Stomach (tissue), 4 donors: ENCODE measurements around the gene TTC17.

Source experiments
- EP300 ChIP-seq: sonication (generic); formaldehyde crosslinking; IDR thresholded peaks from one replicate; pipeline ENCODE4 v1.6.1; 2017; ENCODE audit warnings: antibody characterized with exemption
- TF ChIP-seq, protein P1 (sequence below), 7 experiments: fragments of 450-650 bp in 4 of 7; fragments of 200-600 bp in 3 of 7; sonication (generic) in 3 of 7; IDR thresholded peaks; one replicate each; pipeline ENCODE4 v1.5.1; 2016 to 2019; ENCODE audit warnings: antibody characterized with exemption in 7 of 7, control low read depth in 2 of 7, mild to moderate bottlenecking in 1 of 7

DNA sequence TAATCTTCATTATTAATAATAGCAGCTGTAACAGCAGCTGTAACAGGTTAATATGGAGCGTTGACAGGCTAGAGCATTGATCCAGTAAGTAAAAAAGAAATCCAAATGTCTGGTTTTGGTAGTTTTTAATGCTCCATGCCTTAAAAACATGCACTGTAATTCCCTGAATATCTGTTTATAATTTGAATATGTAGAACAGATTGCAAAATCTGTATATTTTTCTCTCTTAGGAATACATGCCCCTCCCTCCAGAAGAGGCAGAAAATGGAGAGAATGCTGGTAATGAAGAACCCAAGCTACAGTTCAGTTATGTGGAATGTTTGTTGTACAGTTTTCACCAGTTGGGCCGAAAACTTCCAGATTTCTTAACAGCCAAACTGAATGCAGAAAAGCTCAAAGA is 30.2 kb upstream of the TTC17 start:
- TF ChIP-seq, protein P1, sequence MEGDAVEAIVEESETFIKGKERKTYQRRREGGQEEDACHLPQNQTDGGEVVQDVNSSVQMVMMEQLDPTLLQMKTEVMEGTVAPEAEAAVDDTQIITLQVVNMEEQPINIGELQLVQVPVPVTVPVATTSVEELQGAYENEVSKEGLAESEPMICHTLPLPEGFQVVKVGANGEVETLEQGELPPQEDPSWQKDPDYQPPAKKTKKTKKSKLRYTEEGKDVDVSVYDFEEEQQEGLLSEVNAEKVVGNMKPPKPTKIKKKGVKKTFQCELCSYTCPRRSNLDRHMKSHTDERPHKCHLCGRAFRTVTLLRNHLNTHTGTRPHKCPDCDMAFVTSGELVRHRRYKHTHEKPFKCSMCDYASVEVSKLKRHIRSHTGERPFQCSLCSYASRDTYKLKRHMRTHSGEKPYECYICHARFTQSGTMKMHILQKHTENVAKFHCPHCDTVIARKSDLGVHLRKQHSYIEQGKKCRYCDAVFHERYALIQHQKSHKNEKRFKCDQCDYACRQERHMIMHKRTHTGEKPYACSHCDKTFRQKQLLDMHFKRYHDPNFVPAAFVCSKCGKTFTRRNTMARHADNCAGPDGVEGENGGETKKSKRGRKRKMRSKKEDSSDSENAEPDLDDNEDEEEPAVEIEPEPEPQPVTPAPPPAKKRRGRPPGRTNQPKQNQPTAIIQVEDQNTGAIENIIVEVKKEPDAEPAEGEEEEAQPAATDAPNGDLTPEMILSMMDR (IDR thresholded peaks at IDR 0.05): no peak
- TF ChIP-seq EP300: no peak
